Kasumi-1 (cell line): ENCODE data around the gene SLC39A11.
"Not testable (repeated sequence)": the region's sequence is repeated elsewhere in the genome, so short reads cannot be mapped to it uniquely, and the experiment has no call there.

Source experiments
- DNase-seq, 2 experiments: peaks; one replicate each; lab custom pipeline; 2025; lab: John Stamatoyannopoulos, UW

SLC39A11 gene

GRCh38 chr17:73111386-73111785 is 18.9 kb upstream of the SLC39A11 start:
- DNase-seq: no peak

GRCh38 chr17:73107191-73107590 is 14.7 kb upstream of the SLC39A11 start:
- no peak for DNase-seq

- DNase-seq: no peak
Observed at GRCh38 chr17:73105431-73105830, 12.9 kb upstream of the SLC39A11 start.

GRCh38 chr17:73104450-73104849 is 12.0 kb upstream of the SLC39A11 start:
- no peak for DNase-seq

- DNase-seq: no peak
Observed at GRCh38 chr17:73103641-73104335, 11.3 kb upstream of the SLC39A11 start.

- no peak for DNase-seq
Observed at GRCh38 chr17:73101031-73101430, 8.5 kb upstream of the SLC39A11 start.

GRCh38 chr17:73100363-73100762 is 7.9 kb upstream of the SLC39A11 start:
- DNase-seq: no peak

GRCh38 chr17:73099511-73099910 is 7.0 kb upstream of the SLC39A11 start:
- peak; percentile 59 to 62 for DNase-seq

- no peak for DNase-seq
Observed at GRCh38 chr17:73098919-73099318, 6.4 kb upstream of the SLC39A11 start.

- not testable (repeated sequence) for DNase-seq
Observed at GRCh38 chr17:73097973-73098765, 5.7 kb upstream of the SLC39A11 start.

- DNase-seq: peak in 1 of 2 experiments; percentile 49
Observed at GRCh38 chr17:73096866-73097265, 4.4 kb upstream of the SLC39A11 start.

GRCh38 chr17:73096211-73096610 is 3.7 kb upstream of the SLC39A11 start:
- no peak for DNase-seq

GRCh38 chr17:73093286-73093685 is 798 bp upstream of the SLC39A11 start:
- no peak for DNase-seq

- peak; percentile 58 to 75 for DNase-seq
Observed at GRCh38 chr17:73091770-73092522, 542 bp downstream of the SLC39A11 start.

GRCh38 chr17:73091410-73091769 is 1.1 kb downstream of the SLC39A11 start:
- no peak for DNase-seq

GRCh38 chr17:73090396-73091202 is 1.9 kb downstream of the SLC39A11 start:
- no peak for DNase-seq

- DNase-seq: no peak
Observed at GRCh38 chr17:73089322-73090317, 2.9 kb downstream of the SLC39A11 start.

- DNase-seq: no peak
Observed at GRCh38 chr17:73088561-73088960, 3.9 kb downstream of the SLC39A11 start.

GRCh38 chr17:73083432-73083831 is 9.1 kb downstream of the SLC39A11 start:
- no peak for DNase-seq

- DNase-seq: no peak
Observed at GRCh38 chr17:73074566-73074965, 17.9 kb downstream of the SLC39A11 start.
